ENCODE data around the gene PLXNA2.

- TF ChIP-seq CTCF (conservative IDR thresholded peaks at IDR 0.05; ENCODE audit: low read depth, low read length): no peak
- no peak for TF ChIP-seq EZH2 (IDR thresholded peaks at IDR 0.05; ENCODE audit: borderline replicate concordance, low read depth, low read length, poor library complexity, severe bottlenecking)
Observed at GRCh38 chr1:208061632-208062031, 182.6 kb downstream of the PLXNA2 start.
